IgD-negative memory B cell (primary cell): ENCODE measurements around the gene METRNL. TPM values are rescaled to one million over a fixed set of nuclear protein-coding genes. Genes with fewer than 3 reads are reported as not detected.

Source experiments
- H3K27ac Mint-ChIP-seq, 3 donors: one replicate each; pipeline ENCODE4 v1.8.0; 2020 to 2022; ENCODE audit warnings: mild to moderate bottlenecking in 3 of 3, mixed read lengths in 3 of 3, moderate library complexity in 1 of 3
- H3K27me3 Mint-ChIP-seq: one replicate; pipeline ENCODE4 v1.8.0; 2021; ENCODE audit warnings: mixed read lengths
- H3K36me3 Mint-ChIP-seq: one replicate; pipeline ENCODE4 v1.8.0; 2020; ENCODE audit warnings: mild to moderate bottlenecking, mixed read lengths
- H3K4me1 Mint-ChIP-seq, 3 donors: one replicate each; pipeline ENCODE4 v1.8.0; 2020 to 2022; ENCODE audit warnings: mixed read lengths in 3 of 3, mild to moderate bottlenecking in 1 of 3
- H3K4me3 Mint-ChIP-seq, 4 donors: one replicate each; pipeline ENCODE4 v1.8.0; 2020 to 2022; ENCODE audit warnings: mild to moderate bottlenecking in 4 of 4, mixed read lengths in 4 of 4, moderate library complexity in 3 of 4
- H3K9me3 Mint-ChIP-seq, 3 donors: one replicate each; pipeline ENCODE4 v1.8.0; 2020 to 2021; ENCODE audit warnings: mixed read lengths in 3 of 3, mild to moderate bottlenecking in 1 of 3
- polyA plus RNA-seq: library from polyadenylated mRNA; unstranded; fragments of 300-500 nt; fragmentation: Illumina TruSeq; gene quantifications from one replicate; pipeline ENCODE4 v1.2.3, GENCODE V29; 2021

METRNL gene
- polyA plus RNA-seq, 1 donor from 2014 or later = 2.1 TPM

DNA sequence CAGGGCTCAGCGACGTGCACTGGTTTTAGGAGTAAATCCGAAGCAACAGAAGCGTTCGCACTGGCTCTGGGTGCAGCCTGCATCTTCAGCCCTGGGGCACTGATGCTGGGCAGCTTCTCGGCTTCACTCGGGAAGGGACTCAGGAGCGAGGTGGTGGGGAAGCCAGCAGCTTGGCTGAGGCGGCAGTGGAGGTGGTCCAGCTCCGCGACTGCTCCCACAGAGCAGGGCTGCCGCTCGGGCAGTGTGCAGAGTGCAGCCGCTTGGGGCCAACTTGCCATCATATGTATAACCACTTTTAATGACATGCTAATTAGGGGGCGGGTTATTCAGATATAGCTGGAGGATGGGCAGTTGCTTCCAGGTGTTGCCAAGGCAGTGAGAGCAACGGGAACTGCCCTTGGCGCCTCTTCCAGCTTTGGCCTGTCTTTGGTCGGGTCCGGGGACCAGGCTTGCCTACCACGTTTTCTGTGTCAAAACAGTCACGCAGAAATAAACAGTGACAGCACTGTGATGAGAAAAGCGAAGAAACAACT is 26.7 kb downstream of the METRNL start:
- H3K27me3 Mint-ChIP-seq = peaks cover 12% of the 10 kb centered on the region
- H3K36me3 Mint-ChIP-seq = no peaks in the 10 kb centered on the region
- H3K9me3 Mint-ChIP-seq = no peaks in the 10 kb centered on the region
- peak overlapping the region in 1 of 4 donors; percentile 27 for H3K4me3 Mint-ChIP-seq
- peaks cover 0 to 6% (median 4%) of the 10 kb centered on the region in 3 donors for H3K4me1 Mint-ChIP-seq
- peak overlapping the region in 1 of 3 donors; percentile 59 for H3K27ac Mint-ChIP-seq

DNA sequence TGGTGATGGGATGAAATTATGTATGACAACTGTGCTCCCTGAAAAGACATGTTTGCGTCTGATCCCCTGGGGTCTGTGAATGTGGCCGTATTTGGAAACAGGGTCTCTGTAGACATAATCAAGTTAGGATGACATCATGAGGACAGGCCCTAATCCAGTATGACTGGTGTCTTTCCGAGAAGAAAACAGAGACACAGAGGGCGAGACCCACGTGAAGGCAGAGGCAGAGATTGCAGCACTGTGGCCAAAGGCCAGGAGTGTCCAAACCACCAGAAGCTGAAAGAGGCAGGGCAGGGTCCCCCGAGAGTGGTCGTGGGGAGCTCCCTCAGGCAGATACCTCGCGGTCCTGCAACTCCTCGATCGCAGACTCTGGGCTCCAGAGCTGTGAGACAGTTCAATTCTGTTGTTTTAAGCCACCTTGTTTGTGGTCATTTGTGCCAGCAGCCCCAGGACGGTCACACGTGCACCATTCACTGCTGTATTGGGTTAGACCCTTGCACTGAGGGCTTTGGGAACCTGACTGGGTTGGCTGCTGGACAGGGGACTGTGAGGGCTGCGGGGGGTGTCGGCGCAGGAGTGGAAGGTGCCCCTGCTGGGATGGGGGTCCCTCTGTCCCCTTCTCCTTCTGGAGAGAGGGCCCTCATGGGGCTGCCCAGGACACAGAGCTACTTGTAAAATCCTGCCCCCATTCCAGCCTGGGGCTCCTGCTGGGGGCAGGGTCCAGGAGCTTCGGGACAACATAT is 27.7 kb downstream of the METRNL start:
- peaks cover 0 to 3% (median 2%) of the 10 kb centered on the region in 3 donors for H3K4me1 Mint-ChIP-seq

DNA sequence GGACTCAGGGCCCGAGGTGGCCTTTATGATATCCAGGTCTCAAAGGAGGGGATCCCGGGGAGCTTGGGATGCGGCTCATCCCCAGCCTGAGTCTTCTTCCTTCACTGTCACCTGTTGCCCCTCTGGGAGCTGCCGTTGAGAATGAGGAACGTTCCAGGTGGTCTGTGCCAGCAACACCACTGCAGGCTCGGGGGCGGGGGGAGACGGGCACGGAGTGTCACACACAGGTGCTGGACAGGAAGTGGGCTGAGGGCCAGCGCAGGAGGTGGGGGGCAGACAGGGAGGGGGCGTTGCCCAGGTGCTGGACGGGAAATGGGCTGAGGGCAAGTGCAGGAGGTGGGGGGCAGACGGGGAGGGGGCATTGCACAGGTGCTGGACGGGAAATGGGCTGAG is 28.2 kb downstream of the METRNL start:
- peaks cover 0 to 3% (median 2%) of the 10 kb centered on the region in 3 donors for H3K4me1 Mint-ChIP-seq
- H3K36me3 Mint-ChIP-seq = no peaks in the 10 kb centered on the region
- no peaks in the 10 kb centered on the region for H3K9me3 Mint-ChIP-seq
- H3K4me3 Mint-ChIP-seq = no peak overlapping the region
- no peak overlapping the region for H3K27ac Mint-ChIP-seq
- H3K27me3 Mint-ChIP-seq = peaks cover 10% of the 10 kb centered on the region

More for the DNA sequence above, 27.7 kb downstream of the METRNL start:
- Mint-ChIP-seq H3K27me3 (peaks cover 10% of the 10 kb centered on the region), H3K4me3 (peak overlapping the region in 1 of 4 donors; percentile 23), H3K27ac (no peak overlapping the region), H3K9me3 (no peaks in the 10 kb centered on the region), H3K36me3 (no peaks in the 10 kb centered on the region)

DNA sequence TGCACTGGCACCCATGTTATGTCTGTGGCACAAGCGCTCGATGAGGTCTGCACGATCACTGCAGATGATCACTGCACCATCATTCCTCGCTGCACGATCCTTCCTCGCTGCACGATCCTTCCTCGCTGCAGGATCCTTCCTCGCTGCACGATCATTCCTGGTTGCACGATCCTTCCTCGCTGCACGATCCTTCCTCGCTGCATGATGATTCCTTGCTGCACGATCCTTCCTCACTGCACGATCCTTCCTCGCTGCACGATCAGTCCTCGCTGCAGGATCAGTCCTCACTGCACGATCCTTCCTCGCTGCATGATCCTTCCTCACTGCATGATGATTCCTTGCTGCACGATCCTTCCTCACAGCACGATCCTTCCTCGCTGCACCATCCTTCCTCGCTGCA is 29.3 kb downstream of the METRNL start:
- H3K4me3 Mint-ChIP-seq = peak overlapping the region in 1 of 4 donors; percentile 33
- H3K4me1 Mint-ChIP-seq = peaks cover 0 to 3% (median 2%) of the 10 kb centered on the region in 3 donors
- peak overlapping the region in 2 of 3 donors; percentile 6 to 53 for H3K27ac Mint-ChIP-seq
- H3K9me3 Mint-ChIP-seq = no peaks in the 10 kb centered on the region
- H3K36me3 Mint-ChIP-seq = no peaks in the 10 kb centered on the region
- H3K27me3 Mint-ChIP-seq = peaks cover 10% of the 10 kb centered on the region

DNA sequence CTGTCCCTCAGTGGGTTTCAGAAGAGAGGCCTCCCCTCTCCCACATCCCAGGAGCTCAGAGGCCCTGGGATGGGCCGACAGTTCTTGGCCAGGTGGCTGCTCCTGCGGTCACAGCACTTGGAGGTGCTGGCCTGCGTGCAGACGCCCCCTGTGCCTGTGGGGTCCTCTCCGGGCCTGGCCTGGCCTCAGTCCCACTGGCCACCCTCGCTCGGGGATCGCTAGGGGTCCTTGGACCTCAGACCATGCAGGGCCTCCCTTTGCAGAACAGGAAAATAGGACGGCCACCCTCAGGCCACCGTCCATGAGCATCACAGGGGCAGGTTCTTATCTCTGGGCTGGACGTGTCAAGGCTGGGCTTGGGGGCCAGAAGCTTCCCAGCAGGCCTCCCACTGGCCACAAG is 30.0 kb downstream of the METRNL start:
- H3K4me3 Mint-ChIP-seq = no peak overlapping the region
- H3K9me3 Mint-ChIP-seq = no peaks in the 10 kb centered on the region
- H3K27me3 Mint-ChIP-seq = peaks cover 10% of the 10 kb centered on the region
- peak overlapping the region in 1 of 3 donors; percentile 6 for H3K27ac Mint-ChIP-seq
- H3K36me3 Mint-ChIP-seq = no peaks in the 10 kb centered on the region
- H3K4me1 Mint-ChIP-seq = peaks cover 0 to 2% (median 1%) of the 10 kb centered on the region in 3 donors

DNA sequence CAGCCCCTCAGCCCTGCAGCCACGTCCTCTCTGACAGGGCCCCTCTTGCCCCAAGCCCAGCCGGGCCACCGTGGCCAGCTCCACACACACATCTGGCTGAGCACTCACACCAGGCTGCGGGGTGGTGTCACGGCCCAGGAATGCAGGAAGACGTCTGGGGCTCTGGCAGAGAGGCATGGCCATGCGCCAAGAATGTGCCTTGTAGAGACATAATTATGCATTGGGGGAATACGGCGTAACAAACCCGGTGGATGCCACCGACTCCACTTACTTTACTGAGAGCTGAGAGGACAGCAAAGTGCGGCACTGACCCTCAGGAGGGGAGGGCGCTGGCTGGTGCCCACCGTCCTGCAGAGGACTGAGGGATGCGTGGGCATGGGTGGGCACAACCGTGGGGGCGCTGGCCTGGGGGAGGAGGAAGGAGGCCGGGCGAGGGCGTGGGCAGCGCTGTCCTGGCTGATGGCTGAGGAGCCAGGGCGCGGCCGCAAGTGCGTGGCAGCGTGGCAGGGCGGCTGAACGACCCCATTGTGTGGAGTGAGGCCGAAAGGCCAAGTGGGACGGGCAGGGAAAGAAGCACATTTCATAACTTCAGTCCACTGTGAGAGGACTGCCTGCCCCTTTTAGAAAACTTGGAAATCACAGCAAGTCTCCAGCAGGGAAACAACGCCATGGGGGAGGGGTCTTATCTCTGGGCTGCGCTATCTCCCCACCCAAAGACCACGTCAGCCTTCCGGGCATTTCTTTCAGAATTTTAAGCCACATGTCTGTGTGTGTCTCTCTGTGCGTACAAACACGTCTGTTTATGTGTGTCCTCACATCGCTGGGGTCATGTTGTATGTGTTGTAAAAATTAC is 30.6 kb downstream of the METRNL start:
- Mint-ChIP-seq H3K4me1 (peaks cover 0 to 2% (median 1%) of the 10 kb centered on the region in 3 donors), H3K36me3 (no peaks in the 10 kb centered on the region), H3K27me3 (peaks cover 10% of the 10 kb centered on the region), H3K9me3 (no peaks in the 10 kb centered on the region), H3K27ac (peak overlapping the region in 1 of 3 donors; percentile 27), H3K4me3 (no peak overlapping the region)

DNA sequence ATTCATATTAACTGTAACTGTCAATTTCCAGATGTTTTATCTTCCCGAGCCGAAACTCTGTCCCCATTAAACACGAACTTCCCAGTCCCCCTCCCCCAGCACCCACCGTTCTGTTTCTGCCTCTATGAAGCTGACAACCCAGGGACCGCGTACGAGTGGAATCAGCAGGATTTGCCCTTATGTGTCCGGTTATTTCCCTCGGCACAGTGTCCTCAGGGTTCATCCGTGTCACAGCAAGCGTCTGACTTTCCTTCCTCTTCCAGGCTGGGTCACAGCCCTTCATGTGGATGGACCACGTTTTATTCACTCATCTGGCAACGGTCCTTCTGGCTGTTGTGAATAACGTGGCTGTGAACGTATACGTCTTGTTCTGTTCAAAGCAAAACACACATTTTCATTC is 31.3 kb downstream of the METRNL start:
- Mint-ChIP-seq H3K36me3 (no peaks in the 10 kb centered on the region), H3K27me3 (peaks cover 11% of the 10 kb centered on the region), H3K4me3 (no peak overlapping the region), H3K27ac (peak overlapping the region in 1 of 3 donors; percentile 27), H3K4me1 (peaks cover 0 to 2% (median 1%) of the 10 kb centered on the region in 3 donors), H3K9me3 (no peaks in the 10 kb centered on the region)

DNA sequence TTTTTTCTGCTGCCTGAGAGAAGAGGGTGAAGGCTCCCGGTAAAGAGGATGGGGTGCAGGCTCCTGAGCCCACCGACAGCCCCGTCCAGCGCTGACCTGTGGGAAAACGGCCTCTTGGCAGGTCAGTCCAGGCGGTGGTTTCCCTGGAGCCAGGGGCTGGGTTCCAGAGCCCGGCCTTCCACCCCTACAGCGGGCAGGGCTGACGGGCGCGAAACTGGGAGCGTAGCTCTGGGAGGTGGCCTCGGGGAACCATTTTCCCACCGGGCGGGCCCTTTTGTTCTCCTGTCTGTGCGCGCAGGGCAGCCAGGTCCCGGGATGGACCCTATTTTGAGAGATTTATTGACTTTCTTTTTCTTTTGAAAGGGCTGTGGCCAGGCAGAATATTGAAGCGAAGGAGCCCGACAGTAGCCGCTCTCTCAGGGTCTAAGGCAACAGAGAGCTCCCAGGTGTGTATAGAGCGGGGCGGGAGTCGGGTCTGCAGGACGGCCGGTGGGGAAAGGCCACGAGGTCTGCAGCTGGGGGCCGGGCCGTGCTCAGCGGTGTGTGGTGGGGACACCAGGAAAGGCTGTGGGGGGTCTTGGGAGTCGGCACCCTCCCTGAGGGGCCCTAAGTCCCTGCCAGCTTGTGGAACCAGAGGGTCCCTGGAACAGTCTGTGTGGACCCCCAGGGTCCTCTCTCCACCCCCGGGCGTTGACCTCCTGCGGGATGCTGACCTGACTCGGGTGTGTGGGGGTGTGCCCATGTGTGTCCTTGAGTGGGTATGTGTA is 32.3 kb downstream of the METRNL start:
- Mint-ChIP-seq H3K27ac (peak overlapping the region in 1 of 3 donors; percentile 77), H3K4me1 (peaks cover 0 to 2% (median 1%) of the 10 kb centered on the region in 3 donors), H3K27me3 (peaks cover 14% of the 10 kb centered on the region), H3K4me3 (no peak overlapping the region), H3K36me3 (no peaks in the 10 kb centered on the region), H3K9me3 (no peaks in the 10 kb centered on the region)

DNA sequence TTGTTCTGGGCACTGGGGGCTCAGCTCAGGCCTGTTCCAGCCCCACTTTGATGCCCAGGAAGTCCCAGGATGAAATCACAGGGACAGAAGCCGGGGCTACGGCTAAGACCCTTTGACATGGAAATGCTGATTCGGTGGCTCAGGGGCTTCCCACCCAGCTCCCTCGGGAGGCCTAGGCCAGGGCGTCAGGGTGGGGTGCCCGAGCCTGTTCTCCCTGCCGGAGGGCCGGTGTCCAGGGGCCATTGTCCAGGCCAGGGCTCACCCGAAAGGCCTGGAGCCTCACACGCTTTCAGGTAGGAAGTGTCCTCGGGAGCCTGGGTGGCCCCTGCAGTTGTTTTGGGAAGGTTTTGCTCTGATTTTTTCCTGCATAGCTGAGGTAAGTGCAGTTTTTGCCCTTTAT is 34.0 kb downstream of the METRNL start:
- Mint-ChIP-seq H3K36me3 (no peaks in the 10 kb centered on the region), H3K27ac (no peak overlapping the region), H3K27me3 (peaks cover 16% of the 10 kb centered on the region), H3K9me3 (no peaks in the 10 kb centered on the region), H3K4me1 (peaks cover 3 to 6% (median 4%) of the 10 kb centered on the region in 3 donors), H3K4me3 (no peak overlapping the region)

DNA sequence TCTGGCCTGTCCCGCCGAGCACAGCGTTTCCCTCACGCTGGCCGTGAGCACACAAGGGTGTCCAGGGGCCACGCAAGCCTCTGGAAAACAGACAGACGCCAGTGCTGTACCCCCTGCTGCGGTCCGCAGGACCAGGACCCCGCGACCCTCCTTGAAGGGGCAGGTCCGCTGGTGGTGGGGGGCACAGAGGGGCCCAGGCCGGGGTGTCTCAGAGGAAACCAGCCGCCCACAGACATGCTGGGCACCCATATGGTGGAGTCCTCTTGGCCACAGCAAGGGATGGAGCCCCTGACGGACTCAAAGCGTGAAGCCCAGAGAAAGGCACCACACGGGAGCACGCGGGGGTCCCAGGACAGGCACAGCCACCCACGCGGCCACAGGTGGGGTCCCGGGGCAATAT is 34.4 kb downstream of the METRNL start:
- Mint-ChIP-seq H3K9me3 (no peaks in the 10 kb centered on the region), H3K36me3 (no peaks in the 10 kb centered on the region), H3K4me1 (peaks cover 6 to 8% (median 6%) of the 10 kb centered on the region in 3 donors), H3K4me3 (no peak overlapping the region), H3K27me3 (peaks cover 14% of the 10 kb centered on the region), H3K27ac (no peak overlapping the region)

DNA sequence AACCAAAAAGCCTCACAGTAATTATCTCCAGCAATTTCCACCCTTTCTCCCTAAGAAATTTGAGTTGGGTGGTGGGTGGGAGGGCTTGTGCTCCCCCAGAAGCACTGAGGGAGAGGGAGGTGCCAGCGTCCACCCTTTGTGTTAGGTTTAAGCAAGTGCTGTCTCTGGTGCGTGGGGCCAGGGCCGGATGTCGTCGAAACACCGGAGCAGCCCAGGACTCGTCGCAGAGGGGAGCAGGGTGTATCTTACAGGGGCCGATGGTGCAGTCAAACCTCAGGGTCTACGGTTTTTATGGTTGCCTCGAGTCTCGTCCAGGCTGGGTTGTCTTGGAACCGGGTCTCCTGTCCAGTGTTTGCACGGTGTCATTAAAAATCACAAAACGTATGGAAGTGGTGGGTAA is 35.3 kb downstream of the METRNL start:
- Mint-ChIP-seq H3K4me1 (peaks cover 14 to 18% (median 15%) of the 10 kb centered on the region in 3 donors), H3K36me3 (no peaks in the 10 kb centered on the region), H3K9me3 (no peaks in the 10 kb centered on the region), H3K27me3 (peaks cover 12% of the 10 kb centered on the region), H3K4me3 (no peak overlapping the region), H3K27ac (peak overlapping the region in 1 of 3 donors; percentile 59)

DNA sequence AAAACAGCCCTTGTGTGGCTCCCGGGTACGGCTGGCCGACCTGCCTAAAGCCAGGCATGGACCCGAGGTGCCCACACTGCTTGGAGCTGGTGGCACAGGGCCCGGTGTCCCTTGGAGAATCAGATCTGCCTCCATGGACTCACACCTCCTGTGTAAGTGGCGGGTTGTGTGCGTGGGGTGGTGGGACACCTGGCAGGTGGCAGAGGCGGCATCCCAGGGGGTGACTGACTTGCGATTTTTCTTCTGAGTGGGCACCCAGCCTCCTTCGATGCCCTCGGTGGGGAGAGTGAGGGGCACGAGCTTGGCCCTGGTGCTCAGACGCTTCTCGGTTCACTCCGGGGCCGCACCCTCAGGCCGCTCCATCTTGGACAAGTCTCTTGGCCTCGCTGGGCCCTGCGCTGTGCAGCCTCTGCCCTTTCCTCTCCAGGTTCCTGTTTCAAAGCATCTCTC is 35.8 kb downstream of the METRNL start:
- peaks cover 12% of the 10 kb centered on the region for H3K27me3 Mint-ChIP-seq
- peaks cover 16 to 21% (median 18%) of the 10 kb centered on the region in 3 donors for H3K4me1 Mint-ChIP-seq

DNA sequence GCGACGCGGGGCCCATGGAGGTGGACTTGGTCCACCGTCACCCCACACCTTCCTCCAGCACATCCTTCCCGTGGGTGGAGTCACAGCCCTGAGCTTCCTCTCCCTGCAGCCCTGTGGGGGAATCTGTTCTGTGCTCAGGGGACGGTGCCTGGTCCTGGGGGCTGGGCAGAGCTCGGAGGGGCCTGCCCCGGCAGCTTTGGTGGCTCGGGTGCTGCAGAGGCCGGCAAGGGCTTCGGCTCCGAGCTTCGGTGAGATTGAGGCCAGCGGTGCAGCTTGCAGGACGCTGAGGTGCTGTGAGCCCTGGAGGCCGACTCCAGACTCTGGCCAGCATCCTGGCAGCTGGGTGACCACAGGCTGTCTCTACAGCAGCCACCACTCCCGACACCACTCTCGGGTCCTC is 36.4 kb downstream of the METRNL start:
- H3K4me3 Mint-ChIP-seq = peak overlapping the region in 1 of 4 donors; percentile 39
- peak overlapping the region in 1 of 3 donors; percentile 18 for H3K27ac Mint-ChIP-seq
- no peaks in the 10 kb centered on the region for H3K36me3 Mint-ChIP-seq
- H3K4me1 Mint-ChIP-seq = peaks cover 19 to 26% (median 21%) of the 10 kb centered on the region in 3 donors
- H3K9me3 Mint-ChIP-seq = no peaks in the 10 kb centered on the region
- H3K27me3 Mint-ChIP-seq = peaks cover 9% of the 10 kb centered on the region

More for the DNA sequence above, 35.8 kb downstream of the METRNL start:
- Mint-ChIP-seq H3K9me3 (no peaks in the 10 kb centered on the region), H3K27ac (peak overlapping the region in 1 of 3 donors; percentile 59), H3K36me3 (no peaks in the 10 kb centered on the region), H3K4me3 (no peak overlapping the region)

DNA sequence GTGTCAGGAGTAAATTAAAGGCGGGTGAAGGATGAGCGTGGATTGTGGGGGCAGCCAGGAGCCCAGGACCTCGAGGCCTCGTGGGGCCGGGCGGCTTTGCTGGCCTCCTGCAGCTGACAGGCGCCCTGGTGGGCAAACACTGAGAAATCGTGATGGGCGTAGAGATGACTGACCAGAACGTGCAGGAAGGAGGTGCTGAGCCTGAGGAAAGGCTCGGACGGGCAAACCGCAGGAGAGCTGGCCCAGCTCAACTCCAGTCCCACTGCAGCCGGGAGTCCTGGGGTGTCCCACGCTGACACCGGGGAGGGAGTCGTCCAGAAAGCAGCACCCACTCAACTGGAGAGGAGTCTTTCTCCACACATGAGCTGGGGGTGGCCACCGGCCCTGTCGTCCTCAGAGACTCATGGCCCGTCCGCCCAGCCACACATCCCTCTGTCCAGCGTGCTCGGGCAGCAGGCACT is 36.9 kb downstream of the METRNL start:
- Mint-ChIP-seq H3K9me3 (no peaks in the 10 kb centered on the region), H3K36me3 (no peaks in the 10 kb centered on the region), H3K27ac (peak overlapping the region in 1 of 3 donors; percentile 18), H3K4me3 (peak overlapping the region in 1 of 4 donors; percentile 39), H3K27me3 (peaks cover 8% of the 10 kb centered on the region), H3K4me1 (peaks cover 19 to 26% (median 21%) of the 10 kb centered on the region in 3 donors)
